Spleen (tissue), 11 donors: Measurements from ENCODE around the gene SPTBN5. TPM values are rescaled to one million over a fixed set of nuclear protein-coding genes. Genes with fewer than 3 reads are reported as not detected.

Experiments
- DNase-seq: peaks from one replicate; pipeline ENCODE4 v3.0.0-alpha.2; 2020
- H3K27ac ChIP-seq, 8 donors: fragments of 200-600 bp; sonication (generic) in 7 of 8; 1 replicate in 4 of 8; 2 replicates in 4 of 8; pipeline versions ENCODE4 v1.5.0 to v1.8.0; 2016 to 2021; ENCODE audit warnings: inconsistent platforms in 4 of 8, mild to moderate bottlenecking in 4 of 8, moderate library complexity in 1 of 8
- H3K27me3 ChIP-seq, 7 donors: fragments of 200-600 bp; sonication (generic) in 6 of 7; replicated peaks in 1 of 7; 1 replicate in 4 of 7; 2 replicates in 3 of 7; pipeline versions ENCODE4 v1.5.0 to v1.8.0; 2016 to 2021; ENCODE audit warnings: inconsistent platforms in 3 of 7, mild to moderate bottlenecking in 1 of 7
- H3K36me3 ChIP-seq, 6 donors: fragments of 200-600 bp; sonication (generic) in 5 of 6; 1 replicate in 4 of 6; 2 replicates in 2 of 6; pipeline versions ENCODE4 v1.5.0 to v1.8.0; 2016 to 2021; ENCODE audit warnings: inconsistent platforms in 2 of 6
- H3K4me1 ChIP-seq, 6 donors: fragments of 200-600 bp; sonication (generic) in 5 of 6; 1 replicate in 3 of 6; 2 replicates in 3 of 6; pipeline versions ENCODE4 v1.5.0 to v1.8.0; 2016 to 2021; ENCODE audit warnings: inconsistent platforms in 3 of 6
- H3K4me3 ChIP-seq, 8 donors: fragments of 200-600 bp; sonication (generic) in 7 of 8; 1 replicate in 4 of 8; 2 replicates in 4 of 8; pipeline versions ENCODE4 v1.5.0 to v1.8.0; 2016 to 2021; ENCODE audit warnings: inconsistent platforms in 4 of 8, mild to moderate bottlenecking in 4 of 8, moderate library complexity in 2 of 8
- H3K9me3 ChIP-seq, 8 donors: fragments of 200-600 bp; sonication (generic) in 7 of 8; 1 replicate in 4 of 8; 2 replicates in 4 of 8; pipeline versions ENCODE4 v1.5.0 to v1.8.0; 2016 to 2021; ENCODE audit warnings: inconsistent platforms in 4 of 8
- CTCF ChIP-seq, 11 experiments: fragments of 200-600 bp in 7 of 11; fragments of 450-650 bp in 4 of 11; sonication (generic) in 4 of 11; IDR thresholded peaks in 8 of 11; conservative IDR thresholded peaks in 3 of 11; 1 replicate in 7 of 11; 2 replicates in 4 of 11; pipeline versions ENCODE4 v1.4.0 to v1.8.0; 2016 to 2021; ENCODE audit warnings: antibody characterized with exemption in 11 of 11, inconsistent platforms in 4 of 11, mild to moderate bottlenecking in 1 of 11
- POLR2A ChIP-seq, 3 donors: fragments of 450-650 bp; IDR thresholded peaks; one replicate each; pipeline ENCODE4 v1.5.1; 2017; ENCODE audit warnings: antibody characterized with exemption in 3 of 3, mild to moderate bottlenecking in 1 of 3
- POLR2AphosphoS5 ChIP-seq, 3 donors: sonication (generic); formaldehyde crosslinking; IDR thresholded peaks; one replicate each; pipeline ENCODE4 v1.5.1; 2017; ENCODE audit warnings: antibody characterized with exemption in 3 of 3
- WGBS, 5 donors: extraction: QIAGEN DNeasy Blood & Tissue Kit in 3 of 5; methylation state at CpG; one replicate each; pipeline versions ENCODE4 v1.1.5 to v1.1.7; 2013 to 2018; 5-methylcytosine and 5-hydroxymethylcytosine counted together
- intact Hi-C: fragments of 100-400 bp; cut with DNase I; formaldehyde crosslinking; loops from one replicate; pipeline ENCODE4 v1.15.0; 2023; ENCODE audit warnings: low total_unique reads
- polyA plus RNA-seq, 3 donors: library from polyadenylated mRNA; stranded (reverse); fragments of 200-250 nt; gene quantifications; one replicate each; pipeline ENCODE4 v1.2.1, GENCODE V29; 2013
- total RNA-seq, 7 donors: library from RNA; depleted of rRNA in 3 of 7; stranded (reverse); fragments of >200 nt in 3 of 7; fragmentation: NEBNext Ultra II Directional in 4 of 7; extraction: Animal tissue kit (Norgen Biotek cat#: 25700) in 4 of 7; gene quantifications; one replicate each; pipeline versions ENCODE4 v1.1.0 to v1.2.1, GENCODE V29; 2016 to 2021
- donor health status: healthy with polysubstance abuse.
- donor health status: DM: no; HTN: no; CAD: no; lungs with moderate emphysema.
- donor health status: DM: no; HTN: no; CAD: no.
- donor health status: Bipolar disorder and iron deficiency.
- donor health status: healthy.
- donor health status: DM: no; HTN: no; CAD: no.
- donor health status: DM: yes; HTN: yes; CAD: no.

Gene SPTBN5
- total and polyA plus RNA-seq, 10 donors = 0.19 to 2.0 (median 0.73) TPM

- H3K27ac ChIP-seq = peak overlapping the region in 7 of 8 donors; percentile 19 to 79 (median 74)
- H3K9me3 ChIP-seq = no peaks in the 10 kb centered on the region
- no peak for TF ChIP-seq POLR2AphosphoS5 (IDR thresholded peaks at IDR 0.05)
- TF ChIP-seq POLR2A (IDR thresholded peaks at IDR 0.05) = no peak
- TF ChIP-seq CTCF (IDR thresholded peaks at IDR 0.05 in 8 of 11, conservative IDR thresholded peaks at IDR 0.05 in 3 of 11) = no peak
- no peak overlapping the region for H3K4me3 ChIP-seq
- H3K4me1 ChIP-seq = peaks cover 18 to 94% (median 76%) of the 10 kb centered on the region in 6 donors
- WGBS, 5 donors = 49 to 70% (median 51%) methylated on average over 3 of the region's 3 CpGs
- no peak for DNase-seq
- H3K27me3 ChIP-seq = no peaks in the 10 kb centered on the region
- H3K36me3 ChIP-seq = peaks cover 0 to 27% (median 0%) of the 10 kb centered on the region in 6 donors
- intact Hi-C loops = no loop called here
Observed at GRCh38 chr15:41927536-41927935, 33.7 kb upstream of the SPTBN5 start.

DNA sequence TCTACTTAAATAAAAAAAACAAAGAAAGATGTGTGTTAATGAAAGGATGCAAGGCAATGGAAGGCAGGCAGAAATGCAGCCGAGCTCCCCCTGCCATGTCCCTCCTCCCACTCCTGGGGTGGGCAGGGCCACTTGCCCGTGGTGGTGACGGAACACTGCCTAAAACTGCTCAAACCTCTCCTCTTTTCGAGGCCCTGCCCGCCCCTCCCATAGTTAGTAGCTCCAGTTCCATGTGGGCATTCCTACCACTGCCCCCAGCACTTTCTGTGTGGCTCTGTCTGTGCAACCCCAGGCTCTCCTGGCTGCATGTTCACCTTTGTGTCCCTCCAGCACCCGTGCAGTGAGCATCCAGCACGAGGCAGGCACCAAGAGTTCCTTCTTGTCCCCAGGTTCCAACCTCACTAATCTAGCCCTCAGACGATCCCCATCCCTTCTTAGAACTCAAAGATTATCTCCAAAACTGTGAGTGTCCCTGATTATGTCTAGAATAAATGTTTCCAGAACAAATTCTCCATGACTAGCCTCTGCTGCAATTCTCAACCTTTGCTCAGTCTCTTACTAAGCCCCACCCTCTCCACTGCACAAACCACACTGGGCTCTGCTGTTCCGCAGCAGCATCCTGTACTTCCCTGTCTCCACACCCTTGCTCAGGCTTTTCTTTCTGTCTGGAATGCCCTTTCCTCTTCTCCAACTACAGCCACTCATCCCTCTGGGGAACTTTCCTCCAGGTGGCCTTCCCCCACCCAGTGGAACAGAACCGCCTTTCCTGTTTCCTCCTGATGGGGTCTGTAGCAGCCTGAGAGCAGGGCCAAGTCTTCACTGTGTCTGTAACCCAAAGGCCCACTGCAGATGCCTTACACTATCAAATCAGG is 32.6 kb upstream of the SPTBN5 start:
- Histone ChIP-seq H3K27ac (peak overlapping the region in 7 of 8 donors; percentile 9 to 79 (median 74)), H3K36me3 (peaks cover 0 to 27% (median 0%) of the 10 kb centered on the region in 6 donors), H3K4me1 (peaks cover 18 to 84% (median 76%) of the 10 kb centered on the region in 6 donors), H3K27me3 (no peaks in the 10 kb centered on the region), H3K4me3 (no peak overlapping the region), H3K9me3 (no peaks in the 10 kb centered on the region)
- no peak for DNase-seq
- 57 to 72% (median 59%) methylated on average over 10 of the region's 10 CpGs for WGBS, 5 donors
- intact Hi-C loops = no loop called here
- TF ChIP-seq POLR2A (IDR thresholded peaks at IDR 0.05) (no peak), CTCF (IDR thresholded peaks at IDR 0.05 in 8 of 11, conservative IDR thresholded peaks at IDR 0.05 in 3 of 11) (no peak), POLR2AphosphoS5 (IDR thresholded peaks at IDR 0.05) (no peak)

- intact Hi-C loops = no loop called here
- DNase-seq = no peak
- peak overlapping the region in 3 of 8 donors; percentile 37 to 79 (median 76) for H3K27ac ChIP-seq
Observed at GRCh38 chr15:41925086-41925608, 31.3 kb upstream of the SPTBN5 start.

More at GRCh38 chr15:41925086-41925608, 31.3 kb upstream of the SPTBN5 start:
- 84 to 93% (median 89%) methylated on average over 7 of the region's 7 CpGs for WGBS, 5 donors
- no peak overlapping the region for H3K4me3 ChIP-seq
- no peak for TF ChIP-seq POLR2AphosphoS5 (IDR thresholded peaks at IDR 0.05)
- no peak for TF ChIP-seq CTCF (IDR thresholded peaks at IDR 0.05 in 8 of 11, conservative IDR thresholded peaks at IDR 0.05 in 3 of 11)
- TF ChIP-seq POLR2A (IDR thresholded peaks at IDR 0.05) = no peak
- peaks cover 0 to 31% (median 0%) of the 10 kb centered on the region in 6 donors for H3K36me3 ChIP-seq
- no peaks in the 10 kb centered on the region for H3K9me3 ChIP-seq
- peaks cover 19 to 80% (median 68%) of the 10 kb centered on the region in 6 donors for H3K4me1 ChIP-seq
- H3K27me3 ChIP-seq = no peaks in the 10 kb centered on the region
